GM20431 (cell line): ENCODE results near the gene DOK6.

Experiments used
- in situ Hi-C: fragments of 300-500 bp; cut with MseI, MboI; formaldehyde crosslinking; loops from one replicate; pipeline ENCODE4 v1.15.0; 2020; ENCODE audit warnings: low sequenced_read_pairs; ENCODE audit not compliant: unreplicated experiment

Gene DOK6

DNA sequence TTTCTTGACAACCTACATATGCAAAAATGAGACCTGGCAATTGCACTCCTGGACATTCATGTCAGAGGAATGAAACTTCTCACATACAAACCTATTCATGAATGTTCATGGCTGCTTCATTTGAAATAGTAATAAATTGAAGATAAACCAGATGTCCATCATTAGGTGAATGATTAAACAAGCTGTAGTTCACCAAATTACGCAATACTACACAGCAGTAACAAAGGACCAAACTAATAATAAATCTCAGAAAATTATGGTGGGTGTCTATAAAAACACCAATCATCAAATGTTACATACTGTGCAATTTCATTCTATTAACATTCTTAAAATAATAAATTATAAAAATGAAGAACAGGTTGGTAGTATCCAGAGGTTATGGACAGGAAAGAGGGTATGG is 13.5 kb downstream of the DOK6 start:
- in situ Hi-C loops, result no loop called here

DNA sequence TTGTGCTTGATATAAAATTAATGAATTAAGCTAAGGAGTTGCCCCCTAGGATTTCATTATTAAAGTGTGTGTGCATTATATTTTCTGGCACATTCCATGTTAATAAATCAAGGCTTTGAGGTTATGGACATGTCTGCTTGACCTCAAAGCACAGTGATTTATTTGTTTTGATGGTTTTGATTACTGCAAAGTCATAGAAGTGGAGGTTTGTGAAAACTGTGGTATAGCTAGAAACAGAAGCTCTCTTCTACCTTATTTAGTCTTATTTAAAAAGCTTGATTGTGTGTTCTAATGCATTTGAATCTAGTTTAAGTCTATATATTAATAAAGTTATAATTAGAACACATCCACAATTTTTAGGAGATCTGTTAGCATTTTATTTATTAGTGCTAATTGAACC is 32.2 kb downstream of the DOK6 start:
- in situ Hi-C loops, result no loop called here

DNA sequence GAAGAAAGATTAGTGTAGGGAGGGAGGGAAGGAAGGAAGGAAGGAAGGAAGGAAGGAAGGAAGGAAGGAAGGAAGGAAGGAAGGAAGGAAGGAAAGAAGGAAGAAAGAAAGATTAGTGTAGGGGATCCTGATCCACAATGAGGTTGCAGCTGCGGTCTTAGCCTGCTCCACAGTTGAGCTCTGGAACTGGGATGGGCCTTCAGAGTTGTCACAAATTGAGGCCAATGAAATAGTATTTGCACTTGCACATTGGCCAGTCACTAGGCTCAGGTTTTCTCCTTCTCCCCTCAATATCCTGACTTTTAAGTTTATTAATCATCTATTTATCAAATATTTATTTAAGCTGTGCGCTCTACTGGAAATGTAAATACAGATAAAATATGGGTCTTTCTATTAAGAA is 34.3 kb downstream of the DOK6 start:
- in situ Hi-C loops, result no loop called here

DNA sequence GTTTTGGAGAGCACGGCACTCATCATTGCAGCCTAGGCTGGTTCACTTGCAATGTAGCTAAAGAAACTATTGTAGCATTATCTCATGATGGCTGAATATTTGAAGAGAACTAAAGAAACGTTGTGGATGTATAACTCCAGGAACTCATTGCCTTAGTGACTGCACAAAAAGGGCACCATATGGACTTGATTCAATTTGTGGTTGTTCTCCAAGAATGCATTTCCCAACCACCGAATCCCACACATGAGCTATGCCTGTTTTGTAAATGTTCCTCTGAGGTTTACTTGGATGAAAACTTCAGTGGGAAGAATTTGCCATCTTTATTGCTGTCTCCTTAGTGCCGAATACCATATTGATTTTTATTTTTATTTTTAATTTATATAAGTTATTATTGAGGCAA is 43.5 kb downstream of the DOK6 start:
- in situ Hi-C loops, result no loop called here

DNA sequence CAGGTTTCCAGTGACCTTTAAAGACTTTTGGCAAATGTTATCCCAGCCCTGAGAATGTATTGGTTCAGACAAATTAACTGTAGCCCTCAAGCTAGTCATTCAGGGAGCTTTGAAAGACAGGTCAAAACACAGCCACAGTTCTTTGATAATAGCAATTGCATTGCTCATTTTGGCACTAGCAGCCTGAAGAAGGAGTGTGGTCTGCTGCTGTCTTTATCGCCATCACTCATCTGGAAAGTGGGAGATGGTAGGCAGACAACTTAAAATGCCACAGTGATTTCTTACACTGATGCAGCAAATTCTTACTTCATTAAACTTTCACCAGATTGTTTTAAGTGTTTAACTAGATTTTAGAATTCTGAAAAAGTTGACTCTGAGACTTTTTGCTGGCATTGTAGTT is 47.2 kb downstream of the DOK6 start:
- in situ Hi-C loops, result no loop called here

DNA sequence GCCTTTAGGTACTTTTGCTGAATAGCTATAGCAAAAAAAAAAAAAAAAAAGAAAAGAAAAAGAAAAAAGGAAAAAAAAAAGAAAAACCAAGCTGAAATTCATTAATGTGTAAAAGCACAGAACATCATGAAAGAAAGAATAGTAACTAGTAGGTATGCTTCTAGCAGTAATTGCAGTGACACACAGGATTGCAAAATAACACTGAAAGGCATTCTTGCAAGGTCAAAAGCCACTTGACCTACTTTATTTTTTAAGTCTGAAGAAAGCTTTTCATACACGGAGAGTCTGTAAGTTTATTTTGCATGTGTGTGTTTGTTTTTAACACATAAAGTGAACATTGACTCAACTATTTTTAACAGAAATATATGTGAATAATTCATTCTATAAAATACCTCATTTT is 54.4 kb downstream of the DOK6 start:
- in situ Hi-C loops, result no loop called here

DNA sequence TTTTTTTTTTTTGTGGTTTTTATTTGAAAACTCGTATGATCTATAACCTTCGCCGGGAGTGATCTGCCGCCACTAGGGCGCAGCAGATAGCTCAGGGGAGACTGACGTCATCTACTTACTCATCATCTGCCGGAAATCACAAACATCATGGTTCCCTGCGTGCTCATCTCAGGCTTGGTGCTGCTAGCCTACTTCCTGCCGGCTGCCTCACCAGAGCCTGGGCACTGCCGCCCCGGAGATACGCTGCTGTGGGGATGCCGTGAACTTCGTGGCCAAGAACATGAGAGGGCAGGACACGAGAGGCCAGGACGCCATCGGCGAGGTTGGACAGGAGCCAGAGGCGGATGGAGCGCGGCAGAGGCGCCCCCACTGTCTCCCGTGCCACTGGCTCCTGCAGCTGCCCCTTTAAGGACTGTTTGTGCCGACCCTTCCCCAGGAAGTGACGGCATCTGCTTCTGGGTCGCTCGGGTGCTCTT is 68.8 kb downstream of the DOK6 start:
- in situ Hi-C loops, result no loop called here

DNA sequence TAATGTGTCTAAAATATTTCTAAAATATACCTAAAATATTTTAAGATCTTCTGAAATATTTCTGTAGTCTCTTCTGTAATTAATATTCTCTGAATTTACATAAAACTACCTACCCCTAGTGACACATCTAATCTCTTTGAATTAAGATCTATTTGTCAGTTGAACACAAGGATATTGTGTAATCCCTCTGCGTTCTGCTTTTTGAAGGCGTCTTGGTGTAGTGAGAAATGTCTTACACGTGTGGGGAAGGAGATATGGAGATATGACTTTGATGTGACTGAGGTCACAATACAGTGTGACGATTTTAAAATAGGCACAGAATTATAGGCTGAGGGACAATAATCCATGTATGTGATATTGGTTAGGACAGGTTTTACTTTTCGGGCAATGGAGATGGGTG is 79.8 kb downstream of the DOK6 start:
- in situ Hi-C loops, result no loop called here

DNA sequence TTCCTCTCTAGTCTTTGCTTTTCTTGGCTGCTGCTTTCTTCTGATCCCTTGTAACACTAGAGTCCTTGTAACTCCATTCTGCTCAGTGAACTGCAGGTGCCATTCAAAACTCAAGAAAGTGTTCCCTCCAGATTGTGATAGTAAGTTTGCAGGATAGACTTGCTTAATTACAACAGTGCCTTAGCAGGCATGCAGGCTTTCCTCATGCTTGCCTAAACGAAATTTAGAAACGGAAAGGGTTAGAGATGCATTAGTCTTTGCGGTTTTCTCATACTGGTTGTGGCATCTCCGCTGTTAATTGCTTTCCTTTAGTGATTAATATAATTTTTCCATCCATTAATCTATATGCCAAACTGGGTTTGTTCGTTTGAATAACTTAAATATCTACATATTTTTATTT is 82.9 kb downstream of the DOK6 start:
- in situ Hi-C loops, result no loop called here

DNA sequence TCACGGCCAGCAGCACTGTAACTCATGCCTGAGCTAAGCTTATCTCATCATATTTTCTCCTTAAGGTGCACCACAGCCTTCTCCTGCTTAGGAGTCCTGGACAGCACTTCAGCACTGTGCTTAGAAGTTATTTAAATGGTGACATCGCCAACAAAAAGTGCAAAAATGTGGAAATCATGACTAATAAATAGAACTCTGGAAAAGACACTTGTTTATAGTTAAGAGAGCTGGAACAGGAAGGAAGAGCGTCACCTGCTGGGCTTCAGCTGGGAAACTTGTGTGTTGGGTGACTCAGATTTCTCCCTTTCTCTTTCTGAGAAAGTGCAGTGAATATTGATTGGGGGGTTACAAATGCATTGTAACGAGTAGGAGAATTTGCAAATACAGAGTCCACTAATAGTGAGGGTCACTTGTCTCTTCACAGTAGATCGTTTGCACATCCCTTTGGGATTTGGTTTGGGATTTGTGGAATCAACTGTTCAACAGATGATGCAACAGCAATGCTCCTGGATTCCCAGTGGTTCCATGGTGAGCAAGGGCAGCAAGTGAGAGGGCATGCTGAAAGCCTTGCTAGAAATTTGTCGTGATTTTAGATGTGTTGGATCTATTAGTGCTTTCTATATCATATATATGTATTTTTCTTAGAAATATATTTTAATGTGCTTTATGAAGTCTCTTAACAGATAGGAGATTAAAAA is 84.2 kb downstream of the DOK6 start:
- in situ Hi-C loops, result no loop called here

DNA sequence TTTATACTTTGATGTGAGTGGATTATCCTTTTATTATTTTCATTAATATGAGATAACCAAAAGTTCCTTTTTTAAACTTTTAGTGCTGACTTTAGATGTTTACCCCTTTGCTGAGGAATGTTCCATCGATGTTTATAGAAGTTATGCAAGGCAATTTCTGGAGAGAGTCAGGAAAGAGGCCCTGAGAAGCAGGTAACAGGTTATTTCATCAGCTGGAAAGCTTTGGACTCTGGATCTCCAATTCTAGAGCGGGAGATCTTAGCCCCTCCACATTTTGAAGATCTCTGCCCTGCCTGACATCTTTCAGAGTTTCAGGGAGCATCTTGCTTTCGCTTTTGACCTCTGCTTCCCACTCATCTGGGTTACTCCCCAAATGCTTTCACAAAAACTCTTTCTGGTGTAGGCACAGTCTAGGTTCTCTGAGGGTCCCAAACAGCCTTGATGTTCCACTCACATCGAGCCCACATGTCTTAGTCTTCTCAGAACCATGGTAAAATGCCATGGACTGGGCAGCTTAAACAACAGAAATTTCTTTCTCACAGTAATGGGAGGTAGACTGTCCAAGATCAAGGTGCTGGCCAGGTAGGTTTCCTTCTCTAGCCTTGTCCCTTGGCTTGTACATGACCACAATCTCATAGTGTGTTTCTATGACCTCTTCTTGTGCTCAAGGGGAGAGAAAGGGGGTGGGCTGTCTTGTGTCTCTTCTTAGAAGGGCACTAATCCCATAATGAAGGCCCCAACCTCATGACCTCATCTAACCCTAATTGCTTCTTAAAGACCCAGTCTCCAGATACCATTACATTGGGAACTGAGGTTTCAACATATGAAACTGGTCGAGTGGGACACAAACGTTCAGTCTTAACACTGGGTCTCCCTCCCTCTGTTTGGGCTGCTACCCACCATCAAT is 87.1 kb downstream of the DOK6 start:
- in situ Hi-C loops, result no loop called here

DNA sequence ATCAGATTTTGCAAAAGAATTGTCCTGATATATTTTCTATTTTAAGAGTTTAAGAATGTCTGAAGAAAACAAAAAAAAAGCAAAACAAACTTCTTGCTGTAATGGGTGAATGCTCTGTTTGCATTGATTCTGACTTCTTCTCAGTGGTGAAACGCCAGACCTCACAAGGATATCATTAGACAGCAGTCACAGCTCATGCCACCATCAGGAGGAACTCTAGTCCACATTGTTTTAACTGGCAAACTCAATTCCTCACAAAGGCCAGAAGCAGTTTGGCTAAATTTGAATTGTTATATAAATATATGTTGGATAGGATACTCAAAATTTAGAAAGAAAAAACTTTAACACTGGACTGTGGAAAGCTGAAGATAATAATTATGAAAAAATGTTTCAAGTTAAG is 89.4 kb downstream of the DOK6 start:
- in situ Hi-C loops, result no loop called here

DNA sequence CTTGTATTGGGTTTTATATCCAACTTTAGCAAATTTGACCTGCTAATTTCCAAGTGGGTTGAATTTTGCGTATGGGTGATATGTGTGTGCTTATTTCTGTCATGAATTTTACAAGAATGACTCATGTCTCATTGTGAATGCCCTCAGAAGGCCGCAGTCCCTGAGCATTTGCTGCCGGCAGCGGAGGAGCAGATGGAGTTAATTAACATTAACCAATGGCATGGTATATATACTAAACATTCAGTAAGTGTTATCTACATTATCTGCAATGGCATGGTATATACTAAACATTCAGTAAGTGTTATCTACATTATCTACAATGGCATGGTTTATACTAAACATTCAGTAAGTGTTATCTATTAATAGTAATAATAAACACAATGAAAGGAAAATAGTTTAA is 90.1 kb downstream of the DOK6 start:
- in situ Hi-C loops, result no loop called here

DNA sequence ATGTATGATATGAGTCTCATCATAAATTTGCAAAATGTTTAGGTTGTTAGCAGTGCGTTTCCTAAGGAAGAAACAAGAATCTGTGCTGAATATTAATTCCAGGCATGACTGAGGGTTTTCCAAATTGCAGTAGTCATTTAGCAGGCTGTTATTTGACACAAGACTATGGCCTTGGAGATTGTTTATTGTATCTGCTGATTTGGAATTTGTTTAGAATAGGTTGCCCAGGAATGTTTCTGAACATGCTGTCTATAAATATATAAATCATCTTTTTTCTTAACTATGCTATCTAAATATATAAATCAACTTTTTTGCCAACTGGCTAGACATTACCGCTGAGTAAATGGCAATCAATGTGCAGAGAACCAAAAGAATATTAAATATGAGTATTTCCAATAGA is 90.9 kb downstream of the DOK6 start:
- in situ Hi-C loops, result no loop called here

DNA sequence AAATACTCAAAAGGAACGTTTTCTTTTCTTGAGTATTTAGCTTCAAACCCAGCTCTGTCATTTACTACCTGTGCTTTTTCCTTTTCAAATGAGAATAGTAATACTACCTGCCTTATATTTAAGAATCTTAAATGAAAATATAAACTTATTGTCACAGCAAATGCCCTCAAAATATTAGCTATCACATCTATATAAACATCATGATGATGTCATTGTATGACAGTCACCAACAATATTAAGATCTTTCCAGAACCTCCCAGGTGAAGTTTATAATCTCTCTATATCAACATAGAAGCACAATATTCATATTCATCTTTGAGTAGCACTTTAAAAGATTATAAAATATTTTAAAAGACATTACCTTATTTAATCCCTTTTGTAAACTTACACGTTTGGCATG is 92.2 kb downstream of the DOK6 start:
- in situ Hi-C loops, result no loop called here

DNA sequence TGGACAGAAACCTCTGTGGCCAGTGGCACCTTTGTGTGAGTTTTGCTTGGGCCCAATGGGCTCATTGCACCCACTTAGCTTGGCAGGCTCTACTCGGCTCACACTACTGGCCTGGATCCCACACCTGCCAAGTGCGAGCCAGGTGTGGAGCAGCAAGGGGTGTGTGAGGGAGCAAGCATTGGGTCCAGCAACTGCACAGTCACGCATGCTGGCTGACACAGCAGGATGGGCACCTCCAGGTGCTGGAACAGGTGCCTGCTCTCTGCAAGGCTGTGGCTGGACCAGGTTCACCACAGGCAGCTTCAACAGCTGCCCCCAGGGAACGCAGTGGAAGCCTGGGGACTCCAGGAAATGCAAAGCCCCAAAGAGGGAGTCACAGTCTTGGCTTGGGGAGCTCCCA is 94.2 kb downstream of the DOK6 start:
- in situ Hi-C loops, result no loop called here

DNA sequence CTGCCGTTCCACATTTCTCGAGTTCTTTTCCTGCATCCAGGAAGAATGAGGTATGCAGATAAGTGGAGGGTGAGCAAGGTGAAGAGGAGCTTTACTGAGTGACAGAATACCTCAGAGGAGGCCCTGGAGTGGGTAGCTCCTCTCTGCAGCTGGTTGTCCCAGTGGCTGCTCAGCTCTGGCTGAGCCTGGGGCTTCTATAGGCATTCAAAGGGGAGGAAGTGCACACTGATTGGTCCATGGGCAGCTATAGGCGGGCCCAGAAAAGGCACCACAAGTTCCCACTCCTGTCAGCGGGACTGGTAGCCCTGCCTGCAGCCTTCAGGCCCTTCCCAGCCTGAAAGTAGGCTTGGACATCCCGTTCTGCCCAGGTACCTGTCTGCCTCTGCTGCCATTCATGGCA is 94.7 kb downstream of the DOK6 start:
- in situ Hi-C loops, result no loop called here

DNA sequence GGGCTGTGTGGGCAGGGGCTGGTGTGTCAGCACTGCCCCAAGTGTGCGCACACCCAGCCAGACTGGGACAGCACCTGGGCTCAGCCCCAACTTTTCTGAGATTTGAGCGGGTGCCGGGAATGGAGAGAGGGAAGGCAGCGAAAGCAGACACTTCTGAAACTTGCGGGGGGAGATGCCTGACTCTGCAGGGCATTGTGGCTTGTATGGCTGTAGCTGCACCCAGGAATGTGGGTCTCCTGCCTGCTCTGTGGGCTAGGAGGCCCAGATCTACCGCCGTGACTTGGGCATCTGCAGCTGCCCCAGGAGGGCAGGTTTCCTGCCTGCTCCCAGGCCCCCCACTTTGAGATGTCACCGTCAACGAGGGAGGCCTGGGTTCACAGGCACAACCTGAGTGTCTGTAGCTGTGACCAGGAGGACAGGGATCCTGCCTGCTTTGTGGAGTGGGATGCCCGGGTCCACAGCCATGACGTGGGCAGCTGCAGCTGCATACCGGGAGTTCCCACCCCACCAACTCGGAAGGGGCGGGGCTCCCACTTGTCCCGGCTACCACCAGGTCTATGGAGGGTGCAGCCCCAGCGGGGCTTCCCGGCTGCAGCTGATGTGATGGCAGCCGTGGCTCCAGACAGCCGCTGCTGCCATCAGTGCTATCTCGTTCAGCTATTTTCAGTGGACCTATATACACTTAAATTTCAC is 95.3 kb downstream of the DOK6 start:
- in situ Hi-C loops, result no loop called here

DNA sequence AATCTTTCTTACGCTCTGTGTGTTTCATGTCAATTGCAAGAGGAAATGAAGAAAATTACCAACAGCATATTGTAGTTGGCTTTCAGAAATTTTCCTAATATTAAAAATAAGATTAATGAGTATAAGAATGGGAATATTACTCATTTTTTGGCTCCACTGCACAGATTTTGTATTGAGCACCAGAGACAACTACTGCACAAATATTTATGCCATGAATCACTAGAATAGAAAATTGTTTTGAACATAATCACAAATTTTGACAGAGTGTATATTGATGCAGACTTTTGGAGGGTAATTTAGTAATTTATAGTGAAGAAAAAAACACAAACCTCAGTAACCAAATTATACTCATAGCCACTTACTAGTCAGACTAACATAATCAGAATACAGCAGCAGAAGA is 118.3 kb downstream of the DOK6 start:
- in situ Hi-C loops, result no loop called here

DNA sequence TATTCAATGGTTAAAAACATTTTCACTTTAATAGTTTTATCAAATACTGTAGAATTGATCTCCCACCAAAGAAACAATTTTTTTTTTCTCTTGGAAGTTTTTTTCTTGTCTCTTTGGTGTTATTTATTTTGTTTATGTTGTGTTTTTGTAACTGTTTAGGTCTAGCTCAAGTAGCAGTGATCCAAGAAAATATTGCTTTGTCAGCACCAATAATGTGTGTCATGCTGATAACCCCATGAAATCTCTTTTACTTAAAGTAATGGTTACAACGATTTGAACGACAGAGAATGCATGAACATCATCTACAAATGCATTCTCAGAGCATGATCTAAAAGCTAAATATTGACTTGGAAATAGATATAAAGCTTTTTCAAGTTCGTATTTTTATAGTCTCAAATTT is 122.9 kb downstream of the DOK6 start:
- in situ Hi-C loops, result no loop called here

DNA sequence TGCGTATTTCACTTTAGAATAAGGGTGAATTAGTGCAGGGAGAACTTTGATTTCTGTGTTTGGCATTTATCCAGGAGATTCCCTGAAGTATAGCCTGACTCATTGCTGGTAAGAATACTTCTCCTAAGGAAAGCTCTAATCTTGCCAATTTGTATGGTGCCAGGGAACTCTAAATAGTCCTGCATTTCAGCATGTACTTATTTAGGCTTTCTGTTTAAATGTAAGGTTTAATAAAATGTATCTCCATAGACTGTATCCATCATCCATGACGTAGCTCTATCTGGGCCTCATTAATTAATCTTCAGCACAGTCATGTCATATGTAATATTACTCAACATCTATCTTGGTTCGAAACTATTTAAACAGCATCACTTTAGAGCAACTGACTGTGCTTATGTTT is 127.7 kb downstream of the DOK6 start:
- in situ Hi-C loops, result no loop called here
